Epithelial cell of esophagus (primary cell): ENCODE results near the gene CAB39L.

Experiments used
- DNase-seq: peaks from one replicate; pipeline ENCODE4 v3.0.0; 2010; ENCODE audit warnings: low read depth
- H3K4me3 ChIP-seq: 2 replicates; pipeline ENCODE4 v1.5.1; 2011; ENCODE audit warnings: mild to moderate bottlenecking, low read length, control low read depth
- TF ChIP-seq, protein P1 (sequence below): IDR thresholded peaks from 2 replicates; pipeline ENCODE4 v1.5.1; 2011; ENCODE audit warnings: low read depth, mild to moderate bottlenecking, low read length, control low read depth, inconsistent platforms; ENCODE audit not compliant: insufficient read depth; ENCODE audit errors: missing control alignments

CAB39L gene

DNA sequence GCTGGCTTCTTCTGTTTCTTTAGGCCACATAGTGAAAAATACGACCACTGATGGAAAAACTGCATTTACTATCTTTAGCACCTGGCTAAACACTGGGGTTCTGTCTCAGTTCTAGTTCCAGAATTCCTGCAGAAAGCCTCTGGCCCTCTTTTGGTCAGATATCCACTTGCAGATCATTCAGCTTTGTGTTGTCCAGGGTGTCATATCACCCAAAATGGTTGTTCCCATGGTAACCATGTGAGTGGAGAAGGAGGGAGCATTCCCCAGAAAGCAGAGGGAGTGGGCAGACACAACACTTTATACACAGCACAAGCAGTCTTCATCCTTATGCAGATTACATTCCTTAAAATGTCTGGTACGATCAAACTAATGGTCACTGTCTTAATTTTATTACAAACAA is 73.5 kb downstream of the CAB39L start:
- DNase-seq = no peak
- TF ChIP-seq, protein P1, sequence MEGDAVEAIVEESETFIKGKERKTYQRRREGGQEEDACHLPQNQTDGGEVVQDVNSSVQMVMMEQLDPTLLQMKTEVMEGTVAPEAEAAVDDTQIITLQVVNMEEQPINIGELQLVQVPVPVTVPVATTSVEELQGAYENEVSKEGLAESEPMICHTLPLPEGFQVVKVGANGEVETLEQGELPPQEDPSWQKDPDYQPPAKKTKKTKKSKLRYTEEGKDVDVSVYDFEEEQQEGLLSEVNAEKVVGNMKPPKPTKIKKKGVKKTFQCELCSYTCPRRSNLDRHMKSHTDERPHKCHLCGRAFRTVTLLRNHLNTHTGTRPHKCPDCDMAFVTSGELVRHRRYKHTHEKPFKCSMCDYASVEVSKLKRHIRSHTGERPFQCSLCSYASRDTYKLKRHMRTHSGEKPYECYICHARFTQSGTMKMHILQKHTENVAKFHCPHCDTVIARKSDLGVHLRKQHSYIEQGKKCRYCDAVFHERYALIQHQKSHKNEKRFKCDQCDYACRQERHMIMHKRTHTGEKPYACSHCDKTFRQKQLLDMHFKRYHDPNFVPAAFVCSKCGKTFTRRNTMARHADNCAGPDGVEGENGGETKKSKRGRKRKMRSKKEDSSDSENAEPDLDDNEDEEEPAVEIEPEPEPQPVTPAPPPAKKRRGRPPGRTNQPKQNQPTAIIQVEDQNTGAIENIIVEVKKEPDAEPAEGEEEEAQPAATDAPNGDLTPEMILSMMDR = no peak
- no peak overlapping the region for H3K4me3 ChIP-seq

DNA sequence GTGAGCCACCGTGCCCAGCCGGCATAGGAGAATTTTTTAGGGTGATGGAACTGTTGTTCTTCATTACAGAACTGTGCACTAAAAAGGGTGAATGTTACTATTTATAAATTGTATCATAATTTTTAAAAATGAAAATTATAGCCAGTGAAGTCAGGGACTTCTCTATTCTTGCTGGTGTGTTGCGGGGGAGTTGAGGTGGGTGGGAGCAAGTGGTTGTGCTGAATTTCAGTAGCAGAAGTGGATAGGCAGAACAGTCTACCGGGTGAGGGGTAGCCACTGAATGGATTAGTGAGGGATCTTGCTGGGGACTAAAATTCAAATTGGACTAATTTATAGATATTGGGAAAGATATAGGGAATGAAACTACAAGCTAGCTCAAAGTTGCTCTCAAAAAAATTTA is 74.0 kb downstream of the CAB39L start:
- DNase-seq = no peak
- TF ChIP-seq, protein P1 = no peak
- H3K4me3 ChIP-seq = no peak overlapping the region

DNA sequence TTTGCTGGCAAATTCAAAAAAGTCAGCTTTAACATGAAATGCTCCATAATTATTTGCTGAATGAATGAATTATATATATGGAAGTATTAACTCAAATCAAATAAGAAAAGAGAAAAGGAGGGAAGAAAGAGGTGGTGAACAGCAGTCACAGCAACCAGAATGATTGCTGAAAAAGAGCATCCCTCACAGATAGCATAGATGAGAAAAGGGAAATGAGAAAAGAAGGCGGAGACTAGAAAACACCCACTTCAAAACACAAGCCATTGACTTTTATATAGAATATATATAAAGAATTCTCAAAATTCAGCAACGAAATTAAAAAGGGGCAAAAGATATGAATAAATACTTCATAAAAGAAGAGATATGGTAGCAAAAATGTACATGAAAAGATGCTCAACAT is 75.2 kb downstream of the CAB39L start:
- TF ChIP-seq, protein P1 = no peak
- no peak overlapping the region for H3K4me3 ChIP-seq
- no peak for DNase-seq

- DNase-seq = no peak
- TF ChIP-seq, protein P1 = no peak
- no peak overlapping the region for H3K4me3 ChIP-seq
Observed at GRCh38 chr13:49367640-49368422, 76.0 kb downstream of the CAB39L start.

GRCh38 chr13:49366841-49367240 is 77.0 kb downstream of the CAB39L start:
- DNase-seq = no peak
- TF ChIP-seq, protein P1 = no peak
- no peak overlapping the region for H3K4me3 ChIP-seq

- H3K4me3 ChIP-seq = no peak overlapping the region
- peak; percentile 29 for DNase-seq
- TF ChIP-seq, protein P1 = no peak
Observed at GRCh38 chr13:49357694-49358093, 86.2 kb downstream of the CAB39L start.

DNA sequence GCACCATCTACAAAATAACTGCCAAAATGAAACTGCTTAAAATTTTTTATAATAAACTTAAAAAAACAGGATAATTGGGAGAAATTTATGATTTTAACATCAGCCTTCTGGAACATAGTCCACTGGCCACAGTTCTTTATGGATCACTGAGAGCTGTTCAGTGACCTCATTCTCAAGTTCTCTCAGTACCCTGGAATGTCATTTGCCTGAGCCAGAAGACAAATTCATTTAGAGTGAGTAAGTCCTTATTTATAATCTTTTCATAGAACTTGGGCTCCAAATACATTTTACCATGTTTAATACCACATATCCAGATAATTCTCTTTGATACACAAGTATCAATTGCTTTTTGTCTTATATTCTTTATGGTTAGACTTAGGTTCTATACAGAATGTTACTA is 87.6 kb downstream of the CAB39L start:
- peak; percentile 70 for DNase-seq
- no peak overlapping the region for H3K4me3 ChIP-seq
- TF ChIP-seq, protein P1 = no peak
